ENCODE data around the gene ZNF473. TPM values are rescaled to one million over a fixed set of nuclear protein-coding genes. Genes with fewer than 3 reads are reported as not detected.

Gene ZNF473
- total RNA-seq, 1 donor from 2014 or later, result 9.7 TPM

- Histone ChIP-seq H3K4me2 (no peak overlapping the region), H3K27ac (no peak overlapping the region), H3K79me2 (ENCODE audit: low read depth) (no peaks in the 10 kb centered on the region), H3K36me3 (no peaks in the 10 kb centered on the region), H3K9me3 (ENCODE audit: low read depth) (no peaks in the 10 kb centered on the region), H3F3A (ENCODE audit: low read depth) (no peaks in the 10 kb centered on the region), H3K9ac (no peak overlapping the region), H3K27me3 (no peaks in the 10 kb centered on the region), H4K20me1 (ENCODE audit: low read depth) (no peaks in the 10 kb centered on the region), H2AFZ (replicated peaks) (no peak overlapping the region), H3K4me1 (no peaks in the 10 kb centered on the region), H3K4me3 (no peak overlapping the region)
- TF ChIP-seq EZH2phosphoT487 (IDR thresholded peaks at IDR 0.05), result no peak
- no peak for TF ChIP-seq CTCF (IDR thresholded peaks at IDR 0.05)
- TF ChIP-seq EZH2 (IDR thresholded peaks at IDR 0.05), result no peak
- no peak for DNase-seq (ENCODE audit: low spot score)
- H3K9me3 Mint-ChIP-seq, result peaks cover 39% of the 10 kb centered on the region
- H3K4me1 Mint-ChIP-seq, result no peaks in the 10 kb centered on the region
- H3K27ac Mint-ChIP-seq, result no peak overlapping the region
- H3K27me3 Mint-ChIP-seq (ENCODE audit: insufficient read depth, low read depth), result peaks cover 15% of the 10 kb centered on the region
- no peaks in the 10 kb centered on the region for H3K36me3 Mint-ChIP-seq
- peak overlapping the region; percentile 24 for H3K4me3 Mint-ChIP-seq
Observed at GRCh38 chr19:50059045-50059444, 33.2 kb downstream of the ZNF473 start.

- no peak overlapping the region for H3K4me3 ChIP-seq
- H3K9ac ChIP-seq, result no peak overlapping the region
- H3K4me2 ChIP-seq, result no peak overlapping the region
- no peaks in the 10 kb centered on the region for H3K27me3 ChIP-seq
- no peaks in the 10 kb centered on the region for H3K4me1 Mint-ChIP-seq
- peaks cover 12% of the 10 kb centered on the region for H3K27me3 Mint-ChIP-seq (ENCODE audit: insufficient read depth, low read depth)
- no peaks in the 10 kb centered on the region for H3K36me3 Mint-ChIP-seq
- TF ChIP-seq EZH2 (IDR thresholded peaks at IDR 0.05) (no peak), CTCF (IDR thresholded peaks at IDR 0.05) (no peak), EZH2phosphoT487 (IDR thresholded peaks at IDR 0.05) (no peak)
- H4K20me1 ChIP-seq (ENCODE audit: low read depth), result no peaks in the 10 kb centered on the region
- no peaks in the 10 kb centered on the region for H3F3A ChIP-seq (ENCODE audit: low read depth)
- no peak overlapping the region for H2AFZ ChIP-seq (replicated peaks)
- no peak for DNase-seq (ENCODE audit: low spot score)
- no peaks in the 10 kb centered on the region for H3K36me3 ChIP-seq
- H3K4me3 Mint-ChIP-seq, result peak overlapping the region; percentile 15
- no peaks in the 10 kb centered on the region for H3K9me3 ChIP-seq (ENCODE audit: low read depth)
- H3K27ac Mint-ChIP-seq, result no peak overlapping the region
- H3K79me2 ChIP-seq (ENCODE audit: low read depth), result no peaks in the 10 kb centered on the region
- no peak overlapping the region for H3K27ac ChIP-seq
- H3K4me1 ChIP-seq, result no peaks in the 10 kb centered on the region
- H3K9me3 Mint-ChIP-seq, result peaks cover 39% of the 10 kb centered on the region
Observed at GRCh38 chr19:50060107-50060506, 34.3 kb downstream of the ZNF473 start.

GRCh38 chr19:50061650-50062049 is 35.8 kb downstream of the ZNF473 start:
- H3K27ac ChIP-seq, result no peak overlapping the region
- H3K36me3 ChIP-seq, result no peaks in the 10 kb centered on the region
- no peak for TF ChIP-seq EZH2phosphoT487 (IDR thresholded peaks at IDR 0.05)
- TF ChIP-seq EZH2 (IDR thresholded peaks at IDR 0.05), result no peak
- TF ChIP-seq CTCF (IDR thresholded peaks at IDR 0.05), result no peak
- H3K9ac ChIP-seq, result no peak overlapping the region
- no peaks in the 10 kb centered on the region for H3K9me3 ChIP-seq (ENCODE audit: low read depth)
- no peaks in the 10 kb centered on the region for H3F3A ChIP-seq (ENCODE audit: low read depth)
- H3K27me3 ChIP-seq, result no peaks in the 10 kb centered on the region
- no peaks in the 10 kb centered on the region for H3K4me1 ChIP-seq
- no peak overlapping the region for H3K4me3 ChIP-seq
- Mint-ChIP-seq H3K4me1 (no peaks in the 10 kb centered on the region), H3K36me3 (no peaks in the 10 kb centered on the region), H3K4me3 (no peak overlapping the region), H3K9me3 (peaks cover 36% of the 10 kb centered on the region), H3K27me3 (ENCODE audit: insufficient read depth, low read depth) (peaks cover 12% of the 10 kb centered on the region), H3K27ac (no peak overlapping the region)
- no peak overlapping the region for H3K4me2 ChIP-seq
- no peaks in the 10 kb centered on the region for H3K79me2 ChIP-seq (ENCODE audit: low read depth)
- no peak overlapping the region for H2AFZ ChIP-seq (replicated peaks)
- DNase-seq (ENCODE audit: low spot score), result no peak
- no peaks in the 10 kb centered on the region for H4K20me1 ChIP-seq (ENCODE audit: low read depth)
